HG02973 (cell line): Measurements from ENCODE around the gene TGM6.

Experiments used
- ATAC-seq: cut with Tn5 transposase; IDR thresholded peaks from one replicate; pipeline ENCODE4 v1.9.1; 2021; ENCODE audit warnings: moderate library complexity; ENCODE audit not compliant: unreplicated experiment

The TGM6 gene

DNA sequence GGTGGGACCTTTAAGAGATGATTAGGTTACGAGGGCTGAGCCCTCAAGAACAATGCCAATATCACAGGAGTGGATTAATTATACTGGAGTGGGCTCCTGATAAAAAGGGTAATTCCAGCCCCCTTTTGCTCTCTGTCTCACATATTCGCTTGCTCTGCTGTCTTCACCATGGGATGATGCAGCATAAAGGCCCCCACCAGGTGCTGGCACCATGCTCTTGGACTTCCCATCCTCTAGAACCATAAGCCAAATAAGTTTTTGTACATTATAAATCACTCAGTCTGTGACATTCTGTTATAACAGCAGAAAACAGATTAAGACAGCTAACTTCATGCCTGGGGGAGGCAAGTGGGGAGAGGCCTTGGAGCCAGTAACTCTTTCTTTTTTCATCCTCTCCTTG is 99.7 kb downstream of the TGM6 start:
- no peak for ATAC-seq
